Activated CD4-positive, CD25-positive, alpha-beta regulatory T cell treated with anti-CD3 and anti-CD28 coated beads, Interleukin-2, amount 50 U/mL, for 24 hours (primary cell): ENCODE results near the gene TSPAN11.

ENCODE experiments used
- ATAC-seq, 2 donors: fragments of 150-1000 bp; cut with Tn5 transposase; one replicate each; pipeline ENCODE4 v1.10.0; 2021; ENCODE audit warnings: mild to moderate bottlenecking in 1 of 2, moderate library complexity in 1 of 2

The TSPAN11 gene

GRCh38 chr12:30913323-30913722 is 13.2 kb upstream of the TSPAN11 start:
- no peak for ATAC-seq

DNA sequence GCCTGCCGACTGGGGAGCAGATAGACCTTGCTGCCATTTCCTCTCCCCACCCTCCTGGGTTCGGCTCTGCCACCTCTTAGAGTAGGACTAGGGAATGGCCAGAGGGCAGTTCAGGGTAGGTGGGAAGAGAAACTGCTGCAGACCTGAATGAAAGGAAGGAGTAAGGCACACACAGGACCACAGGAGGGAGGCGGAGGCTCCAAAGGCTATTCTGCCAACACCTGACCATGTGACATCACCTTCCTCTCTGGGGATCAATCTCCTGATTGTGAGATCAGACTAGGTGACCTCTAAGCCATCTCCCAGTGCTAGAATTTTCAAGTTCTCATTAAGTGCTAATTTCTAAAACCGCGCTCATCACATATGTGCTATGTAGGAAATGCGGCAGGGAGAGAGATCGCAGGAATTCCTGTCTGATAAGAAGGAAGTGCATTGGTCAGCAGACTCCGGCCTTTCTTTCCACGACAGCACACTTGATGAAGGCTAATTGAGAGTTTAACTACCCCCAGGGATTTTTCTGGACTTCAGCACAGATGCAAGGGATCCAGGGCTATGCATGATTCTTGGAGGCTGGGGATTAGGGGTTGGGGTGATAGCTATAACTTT is 11.5 kb upstream of the TSPAN11 start:
- ATAC-seq: no peak

DNA sequence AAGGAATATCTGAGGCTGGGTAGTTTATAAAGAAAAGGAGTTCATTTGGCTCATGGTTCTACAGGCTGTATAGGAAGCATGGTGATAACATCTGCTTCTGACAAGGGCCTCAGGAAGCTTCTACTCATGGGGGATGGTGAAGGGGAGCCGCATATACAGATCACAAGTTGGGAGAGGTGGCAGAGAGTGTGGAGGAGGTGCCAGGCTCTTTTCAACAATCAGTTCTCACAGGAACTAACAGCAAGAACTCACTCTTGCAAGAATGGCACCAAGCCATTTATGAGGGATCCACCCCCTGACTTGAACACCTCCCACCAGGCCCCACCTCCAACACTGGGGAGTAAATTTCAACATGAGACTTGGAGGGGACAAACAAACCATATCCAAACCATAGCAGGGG is 3.5 kb upstream of the TSPAN11 start:
- ATAC-seq: no peak

DNA sequence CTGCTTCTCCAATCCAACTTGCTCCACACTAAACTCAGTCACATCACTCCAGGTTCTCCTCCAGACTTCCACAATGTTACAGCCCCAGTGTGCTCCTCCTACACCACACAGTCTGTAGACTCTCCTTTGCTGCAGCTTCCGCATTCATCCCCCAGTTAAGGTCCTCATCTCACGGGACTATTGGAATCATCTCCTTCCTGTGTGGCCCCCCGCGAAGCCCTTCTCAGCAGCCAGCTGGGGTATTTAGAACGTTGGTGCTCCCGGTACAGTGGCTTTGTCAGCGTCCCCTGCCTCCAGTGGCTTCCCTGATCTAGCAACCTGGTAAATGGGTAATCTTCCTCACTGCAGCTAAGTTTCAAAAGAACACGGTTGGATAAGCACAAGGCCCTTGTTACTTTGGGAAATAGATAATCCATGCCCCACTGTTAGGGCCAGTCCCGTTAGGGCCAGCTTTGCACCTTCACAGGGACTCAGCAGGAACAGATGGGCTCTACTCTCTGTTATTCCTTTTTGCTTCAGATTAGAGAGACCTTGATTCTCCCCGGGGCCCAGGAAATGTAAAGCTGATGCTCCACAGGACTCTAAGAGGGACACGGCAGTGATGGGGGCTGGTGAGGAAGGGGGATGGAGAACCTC is 823 bp upstream of the TSPAN11 start:
- ATAC-seq: no peak

- no peak for ATAC-seq
Measured at GRCh38 chr12:30927222-30927611, 669 bp downstream of the TSPAN11 start.

GRCh38 chr12:30928356-30929244 is 2.1 kb downstream of the TSPAN11 start:
- ATAC-seq: no peak

GRCh38 chr12:30930238-30930637 is 3.7 kb downstream of the TSPAN11 start:
- ATAC-seq: no peak

- ATAC-seq: no peak
Measured at GRCh38 chr12:30930641-30931040, 4.1 kb downstream of the TSPAN11 start.

DNA sequence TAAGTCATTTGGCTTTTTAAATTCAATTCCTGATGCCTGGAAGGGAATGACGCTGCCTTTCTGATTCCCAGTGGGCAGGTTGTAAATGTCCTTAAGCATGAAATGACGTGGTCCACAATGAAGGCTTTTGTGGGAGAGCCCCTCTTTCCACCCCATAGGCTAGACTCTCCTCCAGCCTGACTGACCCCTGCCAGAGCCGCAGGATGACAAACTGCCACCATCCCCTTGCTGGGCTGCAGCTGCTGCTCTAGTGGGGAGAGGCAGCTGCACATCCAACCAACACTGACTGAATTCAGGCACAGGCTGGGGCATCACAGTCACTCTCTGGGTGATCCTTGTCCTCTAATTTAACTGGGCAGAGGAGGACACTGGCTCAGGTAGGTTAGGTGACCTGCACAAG is 6.3 kb downstream of the TSPAN11 start:
- no peak for ATAC-seq

- ATAC-seq: no peak
Measured at GRCh38 chr12:30934811-30935210, 8.3 kb downstream of the TSPAN11 start.

DNA sequence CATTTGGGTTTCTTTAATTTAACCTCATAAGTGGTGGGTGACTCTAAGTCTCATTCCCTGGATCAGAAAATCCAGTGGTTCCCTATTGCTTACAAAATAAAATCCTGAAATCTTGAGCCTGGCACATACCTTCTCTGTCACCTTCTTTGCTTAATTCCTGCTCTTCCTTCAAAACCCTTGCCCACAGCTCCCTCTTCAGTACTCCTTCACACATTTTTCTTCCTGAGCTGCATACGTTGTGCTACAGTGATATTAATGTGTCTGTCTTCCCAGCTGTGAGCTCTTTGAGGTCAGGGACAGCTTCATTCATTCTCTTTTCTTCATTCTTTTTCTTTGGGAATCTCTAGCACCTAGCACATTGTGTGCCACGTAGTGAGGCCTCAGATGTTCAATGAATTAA is 9.5 kb downstream of the TSPAN11 start:
- no peak for ATAC-seq

DNA sequence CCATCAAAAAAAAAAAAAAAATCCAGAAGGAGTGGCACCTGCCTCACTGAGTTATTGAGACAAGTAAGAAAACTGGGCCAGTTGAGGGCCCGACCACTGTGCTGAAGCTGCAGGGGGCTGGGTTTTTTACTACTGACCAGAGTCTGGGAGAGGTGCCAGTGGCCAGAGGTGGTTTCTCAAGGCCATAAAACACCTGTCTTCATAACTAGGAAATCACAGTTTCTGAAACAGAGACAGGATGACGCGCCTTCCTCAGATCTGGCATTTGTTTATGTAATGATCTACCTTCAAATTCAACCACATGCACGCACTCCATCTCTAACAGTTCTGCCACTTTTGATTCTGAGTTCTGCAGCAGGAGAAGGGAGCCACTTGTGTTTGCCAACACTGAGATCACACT is 12.7 kb downstream of the TSPAN11 start:
- no peak for ATAC-seq

DNA sequence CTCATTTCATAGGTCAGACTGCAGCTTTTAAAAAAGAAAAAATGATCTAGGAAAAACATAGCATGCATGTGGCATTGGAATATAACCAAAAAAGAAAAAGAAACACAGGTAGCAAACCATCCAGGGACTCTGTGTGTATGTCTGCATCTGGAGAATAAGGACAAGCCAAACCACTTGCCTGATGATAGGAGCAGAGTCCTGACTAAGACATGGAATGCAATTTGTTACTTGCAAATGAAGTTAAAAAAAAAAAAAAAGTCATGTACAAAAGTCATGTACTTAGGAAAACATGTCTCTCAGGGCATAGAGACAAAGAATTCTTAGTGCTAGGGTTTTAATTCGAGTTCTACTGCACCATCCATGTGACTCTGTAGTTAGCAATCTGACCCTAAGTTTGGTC is 15.9 kb downstream of the TSPAN11 start:
- ATAC-seq: no peak

- no peak for ATAC-seq
Measured at GRCh38 chr12:30942936-30943335, 16.4 kb downstream of the TSPAN11 start.

GRCh38 chr12:30945443-30946164 is 19.1 kb downstream of the TSPAN11 start:
- no peak for ATAC-seq

- no peak for ATAC-seq
Measured at GRCh38 chr12:30952015-30952414, 25.5 kb downstream of the TSPAN11 start.

DNA sequence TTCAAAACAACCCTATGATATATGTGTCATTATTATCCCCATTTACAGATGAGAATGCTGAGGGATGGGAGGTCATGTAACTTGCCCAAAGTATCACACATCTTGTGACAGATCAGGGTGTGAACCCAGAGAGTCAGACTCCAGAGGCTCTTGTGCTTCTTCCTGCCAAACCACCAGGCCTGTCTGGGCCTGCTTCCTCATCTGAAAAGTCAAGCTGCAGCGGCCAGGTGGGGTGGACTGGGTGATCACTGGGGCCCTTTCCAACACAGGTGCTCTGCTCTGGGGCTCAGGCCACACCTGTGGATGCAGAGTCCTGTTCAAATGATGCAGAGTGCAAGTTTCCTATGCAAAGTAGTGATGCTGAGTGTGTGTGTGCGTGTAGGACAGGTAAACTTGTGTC is 26.7 kb downstream of the TSPAN11 start:
- ATAC-seq: no peak

DNA sequence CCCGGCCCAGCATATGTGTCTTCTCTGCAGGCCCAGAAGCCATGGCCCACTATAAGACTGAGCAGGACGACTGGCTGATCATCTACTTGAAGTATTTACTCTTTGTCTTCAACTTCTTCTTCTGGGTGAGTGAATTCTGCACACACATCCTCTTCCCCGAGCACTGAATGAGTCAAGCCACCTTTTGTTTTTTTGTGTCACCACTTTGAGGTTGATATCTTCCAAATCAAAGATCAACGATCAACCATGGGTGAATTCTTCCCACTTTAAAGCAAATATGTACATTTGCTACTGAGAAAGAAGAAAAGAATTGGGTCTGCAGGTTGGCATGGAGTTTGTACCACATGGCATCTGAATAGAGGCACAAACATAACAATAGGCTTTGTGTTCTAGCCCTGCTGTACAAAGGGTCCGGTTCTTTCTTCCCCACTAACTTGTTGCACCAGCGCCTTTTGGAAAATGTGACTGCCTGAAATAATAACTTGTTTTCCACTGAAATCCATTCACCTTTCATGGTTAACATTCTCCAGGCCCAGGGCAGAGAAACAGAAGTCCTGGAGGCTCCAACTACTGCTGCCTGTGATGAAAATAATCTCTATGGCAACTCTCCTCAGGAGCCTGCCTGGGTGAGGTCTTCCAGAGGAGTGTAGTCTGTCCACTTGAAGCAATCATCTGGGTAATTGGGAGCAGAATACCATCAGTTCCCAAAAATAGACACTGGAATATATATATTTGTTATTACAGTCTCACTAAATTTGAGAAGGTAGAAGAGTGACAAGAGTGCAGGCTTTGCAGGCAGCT is 27.6 kb downstream of the TSPAN11 start:
- no peak for ATAC-seq

DNA sequence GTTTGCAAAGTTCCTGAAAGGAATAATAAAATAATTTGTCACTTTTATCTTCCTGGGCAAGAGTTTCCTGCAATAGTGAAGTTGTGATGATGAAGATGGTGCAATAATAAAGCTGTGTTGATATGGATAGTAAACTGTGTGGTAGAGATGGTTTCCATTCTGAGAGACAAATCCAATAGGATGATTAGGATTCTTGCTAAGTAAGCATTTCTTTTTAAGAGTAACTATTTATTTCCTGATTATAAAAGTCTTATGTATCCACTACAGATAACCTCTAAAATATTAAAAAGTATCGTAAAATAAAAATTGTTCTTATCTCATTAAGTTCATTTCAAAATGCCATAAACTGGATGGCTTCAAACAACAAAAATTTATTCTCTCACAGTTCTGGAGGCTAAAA is 28.7 kb downstream of the TSPAN11 start:
- no peak for ATAC-seq

DNA sequence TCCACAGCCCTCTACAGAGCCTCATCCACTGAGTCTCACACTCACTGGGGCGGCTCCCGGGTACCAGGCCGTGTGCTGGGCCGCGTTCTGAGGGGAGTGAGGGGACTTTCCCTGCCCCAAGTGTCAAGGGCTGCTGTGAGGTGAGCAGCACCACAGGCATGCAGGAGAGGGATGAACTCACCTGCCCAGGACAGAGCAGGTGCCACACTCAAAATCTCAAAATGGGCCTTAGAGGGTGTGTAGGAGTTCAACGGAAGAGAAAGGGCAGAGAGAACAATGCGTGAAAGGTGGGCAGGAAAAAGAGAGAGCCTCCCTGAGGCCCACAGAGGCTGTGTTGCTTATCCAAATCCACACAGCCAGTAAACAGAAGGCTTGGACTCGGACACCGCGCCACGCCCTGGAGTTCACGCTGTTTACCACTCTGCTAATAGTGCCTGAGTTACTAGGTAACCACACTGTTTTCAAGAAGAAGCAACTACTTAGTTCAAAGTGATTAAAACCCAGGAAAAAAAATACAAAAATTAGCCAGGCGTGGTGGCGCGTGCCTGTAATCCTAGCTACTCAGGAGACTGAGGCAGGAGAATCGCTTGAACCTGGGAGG is 32.7 kb downstream of the TSPAN11 start:
- no peak for ATAC-seq

- ATAC-seq: no peak
Measured at GRCh38 chr12:30959778-30960177, 33.2 kb downstream of the TSPAN11 start.

- ATAC-seq: no peak
Measured at GRCh38 chr12:30961030-30961429, 34.5 kb downstream of the TSPAN11 start.
